Middle frontal gyrus (tissue), 1 donor: ENCODE measurements around the gene SLC22A14.
"Not testable (repeated sequence)": the region's sequence is repeated elsewhere in the genome, so short reads cannot be mapped to it uniquely, and the experiment has no call there.

ENCODE experiments used
- DNase-seq: peaks from one replicate; pipeline ENCODE4 v3.0.0-alpha.2; 2015; ENCODE audit warnings: low spot score; ENCODE audit errors: extremely low spot score

SLC22A14 gene

GRCh38 chr3:38313263-38313662 lies 31.2 kb downstream of the SLC22A14 start:
- no peak for DNase-seq

- no peak for DNase-seq
Measured at GRCh38 chr3:38313695-38314094, 31.6 kb downstream of the SLC22A14 start.

- no peak for DNase-seq
Measured at GRCh38 chr3:38314112-38314763, 32.1 kb downstream of the SLC22A14 start.

- DNase-seq = no peak
Measured at GRCh38 chr3:38314764-38315487, 32.8 kb downstream of the SLC22A14 start.

- no peak for DNase-seq
Measured at GRCh38 chr3:38315488-38316230, 33.6 kb downstream of the SLC22A14 start.

- DNase-seq = no peak
Measured at GRCh38 chr3:38316356-38317191, 34.5 kb downstream of the SLC22A14 start.

GRCh38 chr3:38317192-38317759 lies 35.2 kb downstream of the SLC22A14 start:
- DNase-seq = no peak

GRCh38 chr3:38318766-38319671 lies 36.9 kb downstream of the SLC22A14 start:
- DNase-seq = no peak

- not testable (repeated sequence) for DNase-seq
Measured at GRCh38 chr3:38320638-38321037, 38.5 kb downstream of the SLC22A14 start.

GRCh38 chr3:38323060-38323459 lies 41.0 kb downstream of the SLC22A14 start:
- DNase-seq = no peak

GRCh38 chr3:38325256-38325655 lies 43.2 kb downstream of the SLC22A14 start:
- DNase-seq = no peak

GRCh38 chr3:38327335-38328009 lies 45.4 kb downstream of the SLC22A14 start:
- DNase-seq = no peak

GRCh38 chr3:38331257-38332022 lies 49.3 kb downstream of the SLC22A14 start:
- no peak for DNase-seq

- no peak for DNase-seq
Measured at GRCh38 chr3:38332201-38332600, 50.1 kb downstream of the SLC22A14 start.

GRCh38 chr3:38334142-38335055 lies 52.3 kb downstream of the SLC22A14 start:
- no peak for DNase-seq

GRCh38 chr3:38335263-38335662 lies 53.2 kb downstream of the SLC22A14 start:
- DNase-seq = no peak

GRCh38 chr3:38337703-38338102 lies 55.6 kb downstream of the SLC22A14 start:
- DNase-seq = no peak
